ENCODE results near the gene LSM7. TPM values are rescaled to one million over a fixed set of nuclear protein-coding genes. Genes with fewer than 3 reads are reported as not detected.

The LSM7 gene
- total RNA-seq, 1 donor from 2014 or later = 49.1 TPM

DNA sequence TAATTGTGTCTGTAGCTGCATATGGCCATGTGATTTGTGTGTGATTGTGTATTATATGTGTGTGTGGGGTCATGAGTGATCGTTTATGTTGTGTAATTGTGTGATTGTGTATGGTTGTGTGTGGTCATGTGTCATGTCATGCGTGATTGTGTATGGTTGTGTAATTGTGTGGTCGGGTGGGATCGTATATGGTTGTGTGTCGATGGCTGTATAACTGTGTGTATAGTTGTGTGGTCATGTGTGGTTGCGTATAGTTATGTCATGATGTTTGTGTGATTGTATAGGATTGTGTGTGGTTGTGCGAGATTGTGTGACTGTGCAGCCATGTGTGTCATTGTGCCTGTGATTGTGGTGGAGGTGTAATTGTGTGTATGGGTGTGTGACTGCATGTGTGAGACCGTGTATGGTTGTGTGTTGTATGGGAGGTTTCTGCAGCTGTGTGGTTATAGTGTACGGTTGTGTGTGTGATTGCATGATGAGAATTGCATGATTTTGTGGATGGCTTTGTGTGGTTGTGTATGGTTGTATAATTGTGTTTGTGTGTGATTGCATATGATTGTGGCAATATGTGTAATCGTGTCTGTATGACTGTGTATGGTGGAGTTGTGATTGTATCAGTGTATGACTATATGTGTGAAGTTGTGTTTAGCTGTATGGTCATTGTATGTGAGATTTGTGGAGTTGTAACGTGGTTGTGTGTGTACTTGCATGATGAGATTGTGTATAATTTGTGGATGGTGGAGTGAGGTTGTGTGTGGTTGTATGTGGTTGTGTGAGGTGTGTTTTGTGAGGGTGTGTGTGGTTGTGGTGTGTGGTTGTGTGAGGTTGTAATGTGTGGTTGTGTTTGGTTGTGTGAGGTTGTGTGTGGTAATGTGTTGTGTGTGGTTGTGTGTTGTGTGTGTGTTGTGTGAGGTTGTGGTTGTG, 33.9 kb upstream of the LSM7 start:
- H3K36me3 ChIP-seq (ENCODE audit: control insufficient read depth in 3 of 3, insufficient read depth in 3 of 3, low read length in 3 of 3) = no peaks in the 10 kb centered on the region
- no peak overlapping the region for H3K9ac ChIP-seq (ENCODE audit: low read depth in 1 of 3, low read length in 3 of 3)
- H3K4me3 ChIP-seq (ENCODE audit: low read length in 3 of 3) = no peak overlapping the region
- peaks cover 0 to 3% (median 0%) of the 10 kb centered on the region in 3 donors for H3K4me1 ChIP-seq (ENCODE audit: control insufficient read depth in 3 of 3, insufficient read depth in 3 of 3, low read length in 3 of 3)
- peaks cover 45 to 49% (median 46%) of the 10 kb centered on the region in 3 donors for H3K27me3 ChIP-seq (ENCODE audit: control insufficient read depth in 3 of 3, insufficient read depth in 3 of 3, low read length in 3 of 3)
- no peak overlapping the region for H3K27ac ChIP-seq (ENCODE audit: low read depth, low read length)
- H3K9me3 ChIP-seq (ENCODE audit: control insufficient read depth in 3 of 3, low read length in 3 of 3) = no peaks in the 10 kb centered on the region

DNA sequence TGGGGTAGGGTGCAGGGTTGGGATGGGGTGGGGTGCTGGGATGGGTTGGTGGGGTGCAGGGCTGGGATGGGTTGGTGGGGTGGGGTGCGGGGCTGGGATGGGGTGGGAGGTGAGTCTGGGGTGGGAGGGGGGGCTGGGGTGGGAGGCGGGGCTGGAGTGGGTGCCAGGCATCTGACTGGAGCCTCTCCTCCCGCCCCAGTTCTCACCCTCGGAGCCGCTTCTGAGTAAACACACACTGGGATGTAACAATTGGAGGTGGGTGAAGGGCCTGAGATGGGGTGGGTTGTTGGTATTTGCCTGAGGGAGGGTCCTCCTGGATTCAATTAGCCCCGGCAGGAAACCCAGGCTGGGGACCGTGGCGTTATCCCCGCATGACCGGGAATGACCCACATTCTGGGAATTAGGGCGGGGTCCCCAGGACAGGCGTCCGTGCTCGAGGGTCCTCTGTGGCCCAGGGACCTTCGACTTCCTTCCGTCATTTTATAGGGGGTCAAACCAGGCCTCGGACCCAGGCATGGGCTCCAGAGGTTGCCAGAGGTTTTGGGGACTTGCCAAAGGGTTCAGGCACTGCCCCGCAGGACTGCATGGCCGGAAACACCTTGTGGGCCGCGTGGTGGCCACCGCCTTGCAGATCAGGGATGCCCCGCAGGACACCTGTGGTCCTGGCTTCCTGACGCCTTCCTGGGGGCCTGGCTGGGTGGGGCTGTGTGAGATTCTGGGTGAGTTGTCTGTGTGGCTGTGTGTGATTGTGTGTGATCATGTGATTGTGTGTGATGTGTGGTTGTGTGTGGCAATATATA, 33.1 kb upstream of the LSM7 start:
- Histone ChIP-seq H3K9me3 (ENCODE audit: control insufficient read depth in 3 of 3, low read length in 3 of 3) (no peaks in the 10 kb centered on the region), H3K9ac (ENCODE audit: low read depth in 1 of 3, low read length in 3 of 3) (no peak overlapping the region), H3K4me1 (ENCODE audit: control insufficient read depth in 3 of 3, insufficient read depth in 3 of 3, low read length in 3 of 3) (peaks cover 0 to 3% (median 0%) of the 10 kb centered on the region in 3 donors), H3K27me3 (ENCODE audit: control insufficient read depth in 3 of 3, insufficient read depth in 3 of 3, low read length in 3 of 3) (peaks cover 45 to 49% (median 46%) of the 10 kb centered on the region in 3 donors), H3K27ac (ENCODE audit: low read depth, low read length) (no peak overlapping the region), H3K4me3 (ENCODE audit: low read length in 3 of 3) (no peak overlapping the region), H3K36me3 (ENCODE audit: control insufficient read depth in 3 of 3, insufficient read depth in 3 of 3, low read length in 3 of 3) (no peaks in the 10 kb centered on the region)

- no peak overlapping the region for H3K4me3 ChIP-seq (ENCODE audit: low read length in 3 of 3)
- peaks cover 45 to 49% (median 46%) of the 10 kb centered on the region in 3 donors for H3K27me3 ChIP-seq (ENCODE audit: control insufficient read depth in 3 of 3, insufficient read depth in 3 of 3, low read length in 3 of 3)
- no peak overlapping the region for H3K9ac ChIP-seq (ENCODE audit: low read depth in 1 of 3, low read length in 3 of 3)
- H3K27ac ChIP-seq (ENCODE audit: low read depth, low read length) = no peak overlapping the region
- no peaks in the 10 kb centered on the region for H3K36me3 ChIP-seq (ENCODE audit: control insufficient read depth in 3 of 3, insufficient read depth in 3 of 3, low read length in 3 of 3)
- H3K4me1 ChIP-seq (ENCODE audit: control insufficient read depth in 3 of 3, insufficient read depth in 3 of 3, low read length in 3 of 3) = peaks cover 2 to 6% (median 5%) of the 10 kb centered on the region in 3 donors
- no peaks in the 10 kb centered on the region for H3K9me3 ChIP-seq (ENCODE audit: control insufficient read depth in 3 of 3, low read length in 3 of 3)
Observed at GRCh38 chr19:2360833-2361232, 32.4 kb upstream of the LSM7 start.

GRCh38 chr19:2359992-2360685, 31.8 kb upstream of the LSM7 start, which contains the start of gene TMPRSS9:
Gene TMPRSS9, plus strand, starts transcription at chr19:2360265. Its CDS starts 29,521 bp downstream, at chr19:2389786.
- no peaks in the 10 kb centered on the region for H3K36me3 ChIP-seq (ENCODE audit: control insufficient read depth in 3 of 3, insufficient read depth in 3 of 3, low read length in 3 of 3)
- H3K9ac ChIP-seq (ENCODE audit: low read depth in 1 of 3, low read length in 3 of 3) = no peak within 1 kb of the TSS
- H3K27me3 ChIP-seq (ENCODE audit: control insufficient read depth in 3 of 3, insufficient read depth in 3 of 3, low read length in 3 of 3) = peaks cover 41 to 46% (median 42%) of the 10 kb centered on the region in 3 donors
- H3K9me3 ChIP-seq (ENCODE audit: control insufficient read depth in 3 of 3, low read length in 3 of 3) = no peaks in the 10 kb centered on the region
- H3K4me1 ChIP-seq (ENCODE audit: control insufficient read depth in 3 of 3, insufficient read depth in 3 of 3, low read length in 3 of 3) = peaks cover 3 to 12% (median 5%) of the 10 kb centered on the region in 3 donors
- H3K4me3 ChIP-seq (ENCODE audit: low read length in 3 of 3) = no peak within 1 kb of the TSS
- H3K27ac ChIP-seq (ENCODE audit: low read depth, low read length) = no peak within 1 kb of the TSS

- Histone ChIP-seq H3K27me3 (ENCODE audit: control insufficient read depth in 3 of 3, insufficient read depth in 3 of 3, low read length in 3 of 3) (peaks cover 35 to 43% (median 38%) of the 10 kb centered on the region in 3 donors), H3K4me3 (ENCODE audit: low read length in 3 of 3) (no peak overlapping the region), H3K9ac (ENCODE audit: low read depth in 1 of 3, low read length in 3 of 3) (no peak overlapping the region), H3K9me3 (ENCODE audit: control insufficient read depth in 3 of 3, low read length in 3 of 3) (no peaks in the 10 kb centered on the region), H3K4me1 (ENCODE audit: control insufficient read depth in 3 of 3, insufficient read depth in 3 of 3, low read length in 3 of 3) (peaks cover 3 to 12% (median 5%) of the 10 kb centered on the region in 3 donors), H3K27ac (ENCODE audit: low read depth, low read length) (no peak overlapping the region), H3K36me3 (ENCODE audit: control insufficient read depth in 3 of 3, insufficient read depth in 3 of 3, low read length in 3 of 3) (peaks cover 4 to 8% (median 5%) of the 10 kb centered on the region in 3 donors)
Observed at GRCh38 chr19:2358548-2359173, 30.3 kb upstream of the LSM7 start.

DNA sequence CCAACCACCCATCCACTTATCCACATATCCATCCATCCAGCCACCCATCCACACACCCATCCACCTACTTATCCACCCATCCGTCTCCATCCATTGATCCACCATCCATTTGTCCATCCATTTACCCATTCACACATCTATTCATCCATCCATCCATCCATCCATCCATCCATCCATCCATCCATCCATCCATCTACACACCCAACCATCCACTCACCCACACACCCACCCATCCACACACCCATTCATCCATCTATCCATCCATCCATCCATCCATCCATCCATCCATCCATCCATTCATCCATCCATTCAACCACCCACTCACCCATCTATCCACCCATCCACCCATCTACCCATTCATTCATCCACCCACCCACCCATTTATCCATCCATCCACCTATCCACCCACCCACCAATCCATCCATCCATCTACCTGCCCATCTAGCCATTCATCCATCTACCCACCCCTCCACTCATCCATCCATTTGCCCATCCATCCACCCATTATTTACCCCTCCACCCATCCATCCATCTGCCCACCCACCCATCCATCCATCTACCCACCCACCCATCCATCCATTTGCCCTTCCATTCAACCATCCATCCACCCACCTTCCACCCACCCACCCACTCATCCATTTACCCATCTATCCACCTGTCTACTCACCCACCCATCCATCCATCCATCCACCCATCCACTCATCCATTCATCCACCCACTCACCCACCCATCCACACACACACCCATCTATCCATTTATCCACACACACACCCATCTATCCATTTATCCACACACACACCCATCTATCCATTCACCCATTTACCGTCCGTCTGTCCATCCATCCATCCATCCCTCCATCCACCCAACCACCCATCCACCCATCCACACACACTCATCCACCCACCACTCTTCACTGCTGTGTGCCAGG, 29.2 kb upstream of the LSM7 start:
- Histone ChIP-seq H3K27ac (ENCODE audit: low read depth, low read length) (no peak overlapping the region), H3K27me3 (ENCODE audit: control insufficient read depth in 3 of 3, insufficient read depth in 3 of 3, low read length in 3 of 3) (peaks cover 24 to 32% (median 27%) of the 10 kb centered on the region in 3 donors), H3K9ac (ENCODE audit: low read depth in 1 of 3, low read length in 3 of 3) (no peak overlapping the region), H3K4me1 (ENCODE audit: control insufficient read depth in 3 of 3, insufficient read depth in 3 of 3, low read length in 3 of 3) (peaks cover 3 to 12% (median 5%) of the 10 kb centered on the region in 3 donors), H3K9me3 (ENCODE audit: control insufficient read depth in 3 of 3, low read length in 3 of 3) (no peaks in the 10 kb centered on the region), H3K36me3 (ENCODE audit: control insufficient read depth in 3 of 3, insufficient read depth in 3 of 3, low read length in 3 of 3) (peaks cover 7 to 13% (median 9%) of the 10 kb centered on the region in 3 donors), H3K4me3 (ENCODE audit: low read length in 3 of 3) (no peak overlapping the region)

GRCh38 chr19:2356036-2356646, 27.8 kb upstream of the LSM7 start:
- peaks cover 11 to 19% (median 14%) of the 10 kb centered on the region in 3 donors for H3K27me3 ChIP-seq (ENCODE audit: control insufficient read depth in 3 of 3, insufficient read depth in 3 of 3, low read length in 3 of 3)
- H3K4me1 ChIP-seq (ENCODE audit: control insufficient read depth in 3 of 3, insufficient read depth in 3 of 3, low read length in 3 of 3) = peaks cover 2 to 12% (median 3%) of the 10 kb centered on the region in 3 donors
- peaks cover 7 to 17% (median 13%) of the 10 kb centered on the region in 3 donors for H3K36me3 ChIP-seq (ENCODE audit: control insufficient read depth in 3 of 3, insufficient read depth in 3 of 3, low read length in 3 of 3)
- no peak overlapping the region for H3K4me3 ChIP-seq (ENCODE audit: low read length in 3 of 3)
- H3K9me3 ChIP-seq (ENCODE audit: control insufficient read depth in 3 of 3, low read length in 3 of 3) = no peaks in the 10 kb centered on the region
- no peak overlapping the region for H3K27ac ChIP-seq (ENCODE audit: low read depth, low read length)
- no peak overlapping the region for H3K9ac ChIP-seq (ENCODE audit: low read depth in 1 of 3, low read length in 3 of 3)

- Histone ChIP-seq H3K27me3 (ENCODE audit: control insufficient read depth in 3 of 3, insufficient read depth in 3 of 3, low read length in 3 of 3) (peaks cover 6 to 13% (median 9%) of the 10 kb centered on the region in 3 donors), H3K9me3 (ENCODE audit: control insufficient read depth in 3 of 3, low read length in 3 of 3) (no peaks in the 10 kb centered on the region), H3K27ac (ENCODE audit: low read depth, low read length) (no peak overlapping the region), H3K4me1 (ENCODE audit: control insufficient read depth in 3 of 3, insufficient read depth in 3 of 3, low read length in 3 of 3) (peaks cover 2 to 12% (median 3%) of the 10 kb centered on the region in 3 donors), H3K4me3 (ENCODE audit: low read length in 3 of 3) (no peak overlapping the region), H3K9ac (ENCODE audit: low read depth in 1 of 3, low read length in 3 of 3) (no peak overlapping the region), H3K36me3 (ENCODE audit: control insufficient read depth in 3 of 3, insufficient read depth in 3 of 3, low read length in 3 of 3) (peaks cover 12 to 20% (median 20%) of the 10 kb centered on the region in 3 donors)
Observed at GRCh38 chr19:2355168-2356035, 27.0 kb upstream of the LSM7 start.

Measured in skeletal muscle tissue (tissue), 4 donors.